Fibroblast of lung (primary cell): ENCODE data around the gene CAMKMT. TPM values are rescaled to one million over a fixed set of nuclear protein-coding genes. Genes with fewer than 3 reads are reported as not detected.

Experiments
- DNase-seq, 2 donors: peaks; one replicate each; pipeline versions ENCODE4 v3.0.0 to v3.0.0-alpha.2; 2010; ENCODE audit warnings: low read depth in 2 of 2
- H2AFZ ChIP-seq: 2 replicates; pipeline ENCODE4 v1.5.1; 2012; ENCODE audit warnings: low read length, control low read depth, inconsistent platforms
- H3K27ac ChIP-seq: 2 replicates; pipeline ENCODE4 v1.5.1; 2011; ENCODE audit warnings: low read length, control low read depth; ENCODE audit not compliant: insufficient read depth
- H3K27me3 ChIP-seq: 2 replicates; pipeline ENCODE4 v1.5.1; 2011; ENCODE audit warnings: mild to moderate bottlenecking, low read length; ENCODE audit not compliant: control insufficient read depth, insufficient read depth
- H3K36me3 ChIP-seq: 2 replicates; pipeline ENCODE4 v1.5.1; 2011; ENCODE audit warnings: low read length; ENCODE audit not compliant: control insufficient read depth, insufficient read depth
- H3K4me1 ChIP-seq: 2 replicates; pipeline ENCODE4 v1.5.1; 2011; ENCODE audit warnings: low read length; ENCODE audit not compliant: control insufficient read depth, insufficient read depth; ENCODE audit errors: extremely low read depth
- H3K4me2 ChIP-seq: 2 replicates; pipeline ENCODE4 v1.5.1; 2011; ENCODE audit warnings: low read length, control low read depth; ENCODE audit not compliant: insufficient read depth; ENCODE audit errors: extremely low read depth
- H3K4me3 ChIP-seq, 4 experiments: fragments of 200-600 bp in 1 of 4; sonication (generic) in 1 of 4; replicated peaks in 1 of 4; 2 replicates each; pipeline ENCODE4 v1.5.1; 2011 to 2016; ENCODE audit warnings: low read length in 4 of 4, low read depth in 3 of 4, mild to moderate bottlenecking in 3 of 4, control low read depth in 2 of 4, inconsistent platforms in 1 of 4, mixed read lengths in 1 of 4; ENCODE audit not compliant: insufficient read depth in 1 of 4; ENCODE audit errors: control extremely low read depth in 1 of 4
- H3K79me2 ChIP-seq: 2 replicates; pipeline ENCODE4 v1.5.1; 2012; ENCODE audit warnings: mild to moderate bottlenecking, low read length, inconsistent platforms; ENCODE audit not compliant: control insufficient read depth, insufficient read depth
- H3K9ac ChIP-seq: 2 replicates; pipeline ENCODE4 v1.5.1; 2011; ENCODE audit warnings: mild to moderate bottlenecking, low read length, control low read depth; ENCODE audit not compliant: insufficient read depth
- H3K9me3 ChIP-seq: 2 replicates; pipeline ENCODE4 v1.5.1; 2012; ENCODE audit warnings: low read depth, low read length; ENCODE audit not compliant: control insufficient read depth, insufficient read depth
- H4K20me1 ChIP-seq: 2 replicates; pipeline ENCODE4 v1.5.1; 2011; ENCODE audit warnings: low read length; ENCODE audit not compliant: control insufficient read depth, insufficient read depth; ENCODE audit errors: extremely low read depth
- EZH2 ChIP-seq: IDR thresholded peaks from 2 replicates; pipeline ENCODE4 v1.5.1; 2012; ENCODE audit warnings: low read length, control low read depth, mild to moderate bottlenecking; ENCODE audit errors: missing control alignments
- polyA plus RNA-seq, 2 donors: library from polyadenylated mRNA; depleted of rRNA in 1 of 2; stranded (reverse) in 1 of 2; unstranded in 1 of 2; fragments of >200 nt; gene quantifications; 2 replicates each; pipeline ENCODE4 v1.2.1, GENCODE V29; 2011 to 2012; ENCODE audit warnings: missing spikeins in 1 of 2
- total RNA-seq: library from RNA; depleted of rRNA; stranded (reverse); fragments of >200 nt; gene quantifications from 2 replicates; pipeline ENCODE4 v1.2.1, GENCODE V29; 2014
- TF ChIP-seq, protein P1 (sequence below), 2 donors: IDR thresholded peaks in 1 of 2; conservative IDR thresholded peaks in 1 of 2; 1 replicate in 1 of 2; 2 replicates in 1 of 2; pipeline ENCODE4 v1.5.1; 2011 to 2012; ENCODE audit warnings: low read length in 2 of 2, control low read depth in 1 of 2, inconsistent platforms in 1 of 2, low read depth in 1 of 2, mild to moderate bottlenecking in 1 of 2

Gene CAMKMT
- total and polyA plus RNA-seq, 2 donors (not counting 1 experiment from before 2014, with no cell fraction given): 7.9 to 11.6 TPM

DNA sequence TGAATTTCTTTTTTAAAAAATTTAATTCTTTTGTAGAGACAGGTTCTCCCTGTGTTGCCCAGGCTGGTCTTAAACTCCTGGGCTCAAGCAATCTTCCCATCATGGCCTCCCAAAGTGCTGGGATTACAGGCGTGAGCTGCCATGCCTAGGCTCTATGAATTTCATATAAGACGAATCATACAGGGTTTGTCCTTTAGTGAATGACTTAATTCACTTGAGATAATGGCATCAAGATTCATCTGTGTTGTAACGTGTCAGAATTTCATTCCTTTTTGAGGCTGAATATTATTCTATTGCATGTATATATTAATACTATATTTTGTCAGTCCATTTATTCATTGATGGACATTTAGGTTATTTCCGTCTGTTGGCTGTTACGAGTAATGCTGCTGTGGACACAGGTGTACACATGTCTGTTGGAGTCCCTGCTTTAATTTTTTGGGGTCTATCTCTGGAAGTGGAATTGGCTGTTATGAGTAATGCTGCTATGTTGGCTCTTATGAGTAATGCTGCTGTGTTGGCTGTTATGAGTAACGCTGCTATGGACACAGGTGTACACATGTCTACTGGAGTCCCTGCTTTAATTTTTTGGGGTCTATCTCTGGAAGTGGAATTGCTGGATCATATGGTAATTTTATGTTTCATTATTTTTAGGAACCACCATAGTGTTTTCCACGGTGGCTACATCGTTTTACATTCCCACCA, 210.6 kb downstream of the CAMKMT start:
- H2AFZ ChIP-seq: no peak overlapping the region
- DNase-seq: peak in 1 of 2 donors; percentile 75

DNA sequence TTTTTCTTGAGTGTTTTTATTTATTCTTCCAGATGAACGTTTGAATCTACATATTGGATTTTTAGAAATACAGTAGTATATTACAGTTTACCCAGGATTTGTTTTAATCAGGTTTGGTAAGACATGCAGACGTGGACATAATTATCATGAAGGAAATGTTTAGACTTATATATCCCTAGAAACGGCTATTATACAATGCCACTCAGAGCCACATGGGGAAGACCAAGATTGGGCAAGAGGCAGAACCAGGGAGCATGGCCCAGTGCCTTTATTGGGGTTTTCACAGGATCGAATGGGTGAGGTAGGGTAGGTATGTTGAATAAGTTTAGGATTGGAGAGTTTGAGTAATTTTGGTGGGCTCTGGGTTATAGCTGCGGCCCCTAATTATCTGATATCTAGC, 212.2 kb downstream of the CAMKMT start:
- H3K79me2 ChIP-seq: no peaks in the 10 kb centered on the region
- no peaks in the 10 kb centered on the region for H3K4me1 ChIP-seq
- no peaks in the 10 kb centered on the region for H3K36me3 ChIP-seq
- no peak overlapping the region for H3K4me3 ChIP-seq
- no peak overlapping the region for H3K4me2 ChIP-seq
- no peak overlapping the region for H3K9ac ChIP-seq
- H4K20me1 ChIP-seq: no peaks in the 10 kb centered on the region
- no peak for DNase-seq
- TF ChIP-seq, protein P1, sequence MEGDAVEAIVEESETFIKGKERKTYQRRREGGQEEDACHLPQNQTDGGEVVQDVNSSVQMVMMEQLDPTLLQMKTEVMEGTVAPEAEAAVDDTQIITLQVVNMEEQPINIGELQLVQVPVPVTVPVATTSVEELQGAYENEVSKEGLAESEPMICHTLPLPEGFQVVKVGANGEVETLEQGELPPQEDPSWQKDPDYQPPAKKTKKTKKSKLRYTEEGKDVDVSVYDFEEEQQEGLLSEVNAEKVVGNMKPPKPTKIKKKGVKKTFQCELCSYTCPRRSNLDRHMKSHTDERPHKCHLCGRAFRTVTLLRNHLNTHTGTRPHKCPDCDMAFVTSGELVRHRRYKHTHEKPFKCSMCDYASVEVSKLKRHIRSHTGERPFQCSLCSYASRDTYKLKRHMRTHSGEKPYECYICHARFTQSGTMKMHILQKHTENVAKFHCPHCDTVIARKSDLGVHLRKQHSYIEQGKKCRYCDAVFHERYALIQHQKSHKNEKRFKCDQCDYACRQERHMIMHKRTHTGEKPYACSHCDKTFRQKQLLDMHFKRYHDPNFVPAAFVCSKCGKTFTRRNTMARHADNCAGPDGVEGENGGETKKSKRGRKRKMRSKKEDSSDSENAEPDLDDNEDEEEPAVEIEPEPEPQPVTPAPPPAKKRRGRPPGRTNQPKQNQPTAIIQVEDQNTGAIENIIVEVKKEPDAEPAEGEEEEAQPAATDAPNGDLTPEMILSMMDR (conservative IDR thresholded peaks at IDR 0.05 in 1 of 2, IDR thresholded peaks at IDR 0.05 in 1 of 2; ENCODE audit: low read depth in 1 of 2, low read length in 2 of 2): no peak
- no peak for TF ChIP-seq EZH2
- no peaks in the 10 kb centered on the region for H3K9me3 ChIP-seq
- H2AFZ ChIP-seq: no peak overlapping the region
- no peaks in the 10 kb centered on the region for H3K27me3 ChIP-seq
- H3K27ac ChIP-seq: no peak overlapping the region

More for the DNA sequence above, 210.6 kb downstream of the CAMKMT start:
- TF ChIP-seq, protein P1 (conservative IDR thresholded peaks at IDR 0.05 in 1 of 2, IDR thresholded peaks at IDR 0.05 in 1 of 2; ENCODE audit: low read depth in 1 of 2, low read length in 2 of 2): no peak
- TF ChIP-seq EZH2: no peak
- Histone ChIP-seq H3K27me3 (no peaks in the 10 kb centered on the region), H3K27ac (no peak overlapping the region), H3K4me2 (no peak overlapping the region), H3K79me2 (no peaks in the 10 kb centered on the region), H3K4me1 (no peaks in the 10 kb centered on the region), H3K9ac (no peak overlapping the region), H4K20me1 (no peaks in the 10 kb centered on the region), H3K36me3 (no peaks in the 10 kb centered on the region), H3K9me3 (no peaks in the 10 kb centered on the region), H3K4me3 (no peak overlapping the region)

- no peak overlapping the region for H3K27ac ChIP-seq
- H3K79me2 ChIP-seq: no peaks in the 10 kb centered on the region
- peak overlapping the region; percentile 56 for H3K4me2 ChIP-seq
- H3K27me3 ChIP-seq: no peaks in the 10 kb centered on the region
- no peaks in the 10 kb centered on the region for H3K36me3 ChIP-seq
- no peaks in the 10 kb centered on the region for H4K20me1 ChIP-seq
- no peak overlapping the region for H3K9ac ChIP-seq
- H3K9me3 ChIP-seq: no peaks in the 10 kb centered on the region
- peak; percentile 74 to 87 for DNase-seq
- H3K4me3 ChIP-seq: peak overlapping the region in 2 of 4 experiments; percentile 17 to 56
- TF ChIP-seq EZH2: no peak
- TF ChIP-seq, protein P1 (conservative IDR thresholded peaks at IDR 0.05 in 1 of 2, IDR thresholded peaks at IDR 0.05 in 1 of 2; ENCODE audit: low read depth in 1 of 2, low read length in 2 of 2): no peak
- H3K4me1 ChIP-seq: no peaks in the 10 kb centered on the region
- no peak overlapping the region for H2AFZ ChIP-seq
These were observed 216.8 kb downstream of the CAMKMT start for GRCh38 chr2:44578471-44579093.
